K562 (cell line): ENCODE data around the gene APPL2. TPM values are rescaled to one million over a fixed set of nuclear protein-coding genes. Genes with fewer than 3 reads are reported as not detected.

Experiments
- ATAC-seq: fragments of 200-7000 bp; cut with Tn5 transposase; 3 replicates; pipeline ENCODE4 v1.9.1; 2020; ENCODE audit warnings: moderate library complexity
- BruUV-seq: library from RNA; stranded (reverse); fragments of 400-500 nt; replicated peaks from 2 replicates; lab custom pipeline; 2021; lab: Mats Ljungman, UMichigan
- CTCF ChIA-PET: fragments of 300-600 bp; formaldehyde crosslinking; extraction: SDS; loops from one replicate; lab custom pipeline; 2021; ENCODE audit warnings: low intra/inter-chr PET ratio; lab: Yijun Ruan, JAX
- POLR2A ChIA-PET: fragments of 300-600, 350-650 bp; sonication (Branson Sonifier 250); formaldehyde crosslinking; extraction: SDS; loops from one replicate; lab custom pipeline; 2021; ENCODE audit warnings: antibody characterized with exemption, inconsistent platforms; lab: Yijun Ruan, JAX
- DNase-seq, 4 experiments: peaks; one replicate each; pipeline versions ENCODE4 v3.0.0 to v3.0.0-alpha.2; 2011 to 2018; ENCODE audit warnings: low spot score in 3 of 4, mixed read lengths in 3 of 4; ENCODE audit errors: extremely low read depth in 1 of 4
- FAIRE-seq: peaks from 2 replicates; lab custom pipeline; 2011; peaks lifted over from hg19 to GRCh38; lab: Jason Lieb, UNC
- H2AFZ ChIP-seq: 2 replicates; pipeline ENCODE4 v1.6.0; 2011; ENCODE audit warnings: low read depth, low read length, control low read depth, inconsistent platforms
- H3K27ac ChIP-seq: fragments of 200-600 bp; 3 replicates; pipeline ENCODE4 v1.8.0; 2011; ENCODE audit warnings: low read depth, mild to moderate bottlenecking, control low read depth, inconsistent platforms, low read length, moderate library complexity, mixed read lengths; ENCODE audit errors: extremely low read depth
- H3K27me3 ChIP-seq, 2 experiments: fragments of 300-600 bp in 1 of 2; 2 replicates in 1 of 2; 3 replicates in 1 of 2; pipeline versions ENCODE4 v1.6.0 to v1.8.0; 2011; ENCODE audit warnings: inconsistent platforms in 2 of 2, low read length in 2 of 2, mild to moderate bottlenecking in 1 of 2, mixed read lengths in 1 of 2, moderate library complexity in 1 of 2; ENCODE audit not compliant: control insufficient read depth in 2 of 2, insufficient read depth in 2 of 2
- H3K36me3 ChIP-seq: fragments of 300-600 bp; 3 replicates; pipeline ENCODE4 v1.8.0; 2011; ENCODE audit warnings: mild to moderate bottlenecking, low read length, inconsistent platforms; ENCODE audit not compliant: control insufficient read depth, insufficient read depth
- H3K4me1 ChIP-seq, 2 experiments: fragments of 200-600 bp in 1 of 2; replicated peaks in 1 of 2; 2 replicates in 1 of 2; 3 replicates in 1 of 2; pipeline versions ENCODE4 v1.5.1 to v1.8.0; 2011; ENCODE audit warnings: inconsistent platforms in 2 of 2, low read length in 2 of 2, mild to moderate bottlenecking in 1 of 2, mixed read lengths in 1 of 2, moderate library complexity in 1 of 2; ENCODE audit not compliant: control insufficient read depth in 2 of 2, insufficient read depth in 2 of 2
- H3K4me2 ChIP-seq: 2 replicates; pipeline ENCODE4 v1.6.1; 2011; ENCODE audit warnings: low read length, control low read depth, inconsistent platforms, mixed read lengths; ENCODE audit not compliant: insufficient read depth
- H3K4me3 ChIP-seq: fragments of 200-600 bp; sonication (generic), shearing (Covaris generic); 2 replicates; pipeline ENCODE4 v1.5.1; 2016; ENCODE audit warnings: control low read depth, inconsistent platforms
- H3K79me2 ChIP-seq: fragments of 200-600 bp; 3 replicates; pipeline ENCODE4 v1.8.0; 2011; ENCODE audit warnings: low read length, inconsistent platforms; ENCODE audit not compliant: control insufficient read depth, insufficient read depth
- H3K9ac ChIP-seq, 2 experiments: 2 replicates each; pipeline versions ENCODE4 v1.6.0 to v1.6.1; 2011; ENCODE audit warnings: low read depth in 2 of 2, low read length in 2 of 2, control low read depth in 1 of 2, inconsistent platforms in 1 of 2, mild to moderate bottlenecking in 1 of 2, mixed read lengths in 1 of 2; ENCODE audit not compliant: insufficient read depth in 1 of 2
- H3K9me1 ChIP-seq: one replicate; pipeline ENCODE4 v1.6.0; 2011; ENCODE audit warnings: inconsistent platforms, mild to moderate bottlenecking, low read length, moderate library complexity; ENCODE audit not compliant: control insufficient read depth, insufficient read depth
- H3K9me3 ChIP-seq: replicated peaks from 2 replicates; pipeline ENCODE4 v1.5.1; 2011; ENCODE audit warnings: low read depth, low read length, inconsistent platforms; ENCODE audit not compliant: control insufficient read depth, insufficient read depth
- H4K20me1 ChIP-seq: replicated peaks from 2 replicates; pipeline ENCODE4 v1.6.1; 2011; ENCODE audit warnings: low read length, inconsistent platforms, mixed read lengths; ENCODE audit not compliant: control insufficient read depth, insufficient read depth
- BRD9 ChIP-seq: fragments of 450-650 bp; IDR thresholded peaks from 2 replicates; pipeline ENCODE4 v1.6.1; 2018; ENCODE audit warnings: low read depth; ENCODE audit not compliant: partially characterized antibody
- CBX1 ChIP-seq: sonication (generic); IDR thresholded peaks from 2 replicates; pipeline ENCODE4 v1.6.1; 2016; ENCODE audit warnings: antibody characterized with exemption, low read depth, mild to moderate bottlenecking
- CBX5 ChIP-seq: IDR thresholded peaks from 2 replicates; pipeline ENCODE4 v1.6.1; 2014; ENCODE audit warnings: low read depth, borderline replicate concordance
- E2F5 ChIP-seq: sonication (generic); formaldehyde crosslinking; IDR thresholded peaks from 2 replicates; pipeline ENCODE4 v1.8.0; 2022; ENCODE audit warnings: mild to moderate bottlenecking, missing genetic modification reagents
- HOXB6 ChIP-seq: fragments of 250-450 bp; sonication (Bioruptor Pico); IDR thresholded peaks from 2 replicates; pipeline ENCODE4 v1.5.1; 2022; ENCODE audit warnings: mild to moderate bottlenecking, borderline replicate concordance
- JUNB ChIP-seq: fragments of 450-650 bp; formaldehyde crosslinking; conservative IDR thresholded peaks from 2 replicates; pipeline ENCODE4 v1.4.0; 2020; ENCODE audit warnings: mild to moderate bottlenecking
- NFYB ChIP-seq: IDR thresholded peaks from 2 replicates; pipeline ENCODE4 v1.6.1; 2011; ENCODE audit warnings: mild to moderate bottlenecking, moderate library complexity; ENCODE audit not compliant: insufficient read length; ENCODE audit errors: extremely low read depth
- PHF20 ChIP-seq: fragments of 450-650 bp; IDR thresholded peaks from 2 replicates; pipeline ENCODE4 v1.6.1; 2018; ENCODE audit not compliant: partially characterized antibody
- POU5F1 ChIP-seq: fragments of 150-350 bp; IDR thresholded peaks from 2 replicates; pipeline ENCODE4 v1.6.1; 2014; ENCODE audit warnings: borderline replicate concordance, low read length, low read depth, mild to moderate bottlenecking; ENCODE audit not compliant: partially characterized antibody
- SMC3 ChIP-seq: conservative IDR thresholded peaks from 2 replicates; pipeline ENCODE4 v1.6.1; 2011; ENCODE audit warnings: low read depth, low read length, improper control_type of control experiment; ENCODE audit not compliant: insufficient read depth
- TCF3 ChIP-seq: sonication (generic); formaldehyde crosslinking; IDR thresholded peaks from 2 replicates; pipeline ENCODE4 v1.4.0; 2020; ENCODE audit warnings: mild to moderate bottlenecking, missing genetic modification reagents
- ZNF23 ChIP-seq: fragments of 250-450 bp; sonication (Bioruptor Pico); IDR thresholded peaks from 2 replicates; pipeline ENCODE4 v1.4.0; 2020; ENCODE audit warnings: mild to moderate bottlenecking
- WGBS: fragments of 100-300 bp; shearing (Covaris generic); methylation state at CpG from one replicate; pipeline ENCODE4 v1.1.6; 2016; ENCODE audit warnings: low coverage, mixed read lengths; ENCODE audit not compliant: insufficient coverage; ENCODE audit errors: missing lambda C conversion rate; 5-methylcytosine and 5-hydroxymethylcytosine counted together
- in situ Hi-C: fragments of 300-500 bp; cut with MboI; formaldehyde crosslinking; loops from 4 replicates; pipeline ENCODE4 v1.15.0; 2018; ENCODE audit warnings: inconsistent platforms, mixed read lengths
- intact Hi-C: fragments of 100-400 bp; cut with micrococcal nuclease; formaldehyde crosslinking; loops from 2 replicates; pipeline ENCODE4 v1.14.2; 2022
- polyA plus RNA-seq, 8 experiments: library from polyadenylated mRNA; depleted of rRNA in 4 of 8; stranded (reverse) in 5 of 8; unstranded in 3 of 8; fragments of >200 nt; fragmentation: Nextera tagmentation in 2 of 8; fragmentation: Illumina TruSeq in 1 of 8; extraction: Ambion mirVana in 2 of 8; extraction: Trizol in 1 of 8; gene quantifications; 2 replicates each; pipeline versions ENCODE4 v1.2.1 to v1.2.3, GENCODE V29; 2011 to 2014; ENCODE audit warnings: inconsistent platforms in 1 of 8, missing spikeins in 1 of 8
- total RNA-seq, 7 experiments: library from RNA; depleted of rRNA in 6 of 7; stranded (reverse); fragments of >200 nt in 6 of 7; fragmentation: Illumina TruSeq in 2 of 7; extraction: Trizol in 2 of 7; gene quantifications; 2 replicates each; pipeline versions ENCODE4 v1.2.1 to v1.2.3, GENCODE V29; 2011 to 2021; ENCODE audit warnings: low replicate concordance in 1 of 7
- TF ChIP-seq, protein P1 (sequence below): fragments of 250-450 bp; sonication (Bioruptor Pico); IDR thresholded peaks from 2 replicates; pipeline ENCODE4 v1.8.0; 2022; ENCODE audit warnings: moderate library complexity, mild to moderate bottlenecking, inconsistent platforms
- TF ChIP-seq, protein P2 (sequence below): fragments of 200-800 bp; sonication (Bioruptor generic); IDR thresholded peaks from 2 replicates; pipeline ENCODE4 v1.6.1; 2017; ENCODE audit warnings: missing genetic modification characterization, missing compliant biosample characterization
- TF ChIP-seq, protein P3 (sequence below): fragments of 250-450 bp; sonication (Bioruptor Pico); IDR thresholded peaks from 2 replicates; pipeline ENCODE4 v1.4.0; 2020; ENCODE audit warnings: borderline replicate concordance

The APPL2 gene
- total and polyA plus RNA-seq, 9 of the 15 experiments (the other 6 are each of a cell fraction or from before 2014, with no cell fraction given), result 2.1 to 14.4 (median 8.2) TPM

GRCh38 chr12:105157606-105158005, 78.4 kb downstream of the APPL2 start:
- CTCF ChIA-PET, result no interaction called here
- POLR2A ChIA-PET, result no interaction called here
- no peak for ATAC-seq
- H4K20me1 ChIP-seq, result no peaks in the 10 kb centered on the region
- no TSS peak for BruUV-seq
- no peaks in the 10 kb centered on the region for H3K9me1 ChIP-seq
- H3K9ac ChIP-seq, result no peak overlapping the region
- TF ChIP-seq HOXB6 (CRISPR knock-in tag) (no peak), CBX5 (no peak), CBX1 (no peak), POU5F1 (no peak), TCF3 (CRISPR knock-in tag) (no peak), NFYB (no peak), BRD9 (no peak), JUNB (no peak), ZNF23 (CRISPR knock-in tag) (no peak), SMC3 (no peak), E2F5 (CRISPR knock-in tag) (no peak), PHF20 (no peak)
- TF ChIP-seq, protein P1, sequence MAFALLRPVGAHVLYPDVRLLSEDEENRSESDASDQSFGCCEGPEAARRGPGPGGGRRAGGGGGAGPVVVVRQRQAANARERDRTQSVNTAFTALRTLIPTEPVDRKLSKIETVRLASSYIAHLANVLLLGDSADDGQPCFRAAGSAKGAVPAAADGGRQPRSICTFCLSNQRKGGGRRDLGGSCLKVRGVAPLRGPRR, result no peak
- TF ChIP-seq, protein P2, sequence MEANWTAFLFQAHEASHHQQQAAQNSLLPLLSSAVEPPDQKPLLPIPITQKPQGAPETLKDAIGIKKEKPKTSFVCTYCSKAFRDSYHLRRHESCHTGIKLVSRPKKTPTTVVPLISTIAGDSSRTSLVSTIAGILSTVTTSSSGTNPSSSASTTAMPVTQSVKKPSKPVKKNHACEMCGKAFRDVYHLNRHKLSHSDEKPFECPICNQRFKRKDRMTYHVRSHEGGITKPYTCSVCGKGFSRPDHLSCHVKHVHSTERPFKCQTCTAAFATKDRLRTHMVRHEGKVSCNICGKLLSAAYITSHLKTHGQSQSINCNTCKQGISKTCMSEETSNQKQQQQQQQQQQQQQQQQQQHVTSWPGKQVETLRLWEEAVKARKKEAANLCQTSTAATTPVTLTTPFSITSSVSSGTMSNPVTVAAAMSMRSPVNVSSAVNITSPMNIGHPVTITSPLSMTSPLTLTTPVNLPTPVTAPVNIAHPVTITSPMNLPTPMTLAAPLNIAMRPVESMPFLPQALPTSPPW (CRISPR knock-in tag), result no peak
- TF ChIP-seq, protein P3, sequence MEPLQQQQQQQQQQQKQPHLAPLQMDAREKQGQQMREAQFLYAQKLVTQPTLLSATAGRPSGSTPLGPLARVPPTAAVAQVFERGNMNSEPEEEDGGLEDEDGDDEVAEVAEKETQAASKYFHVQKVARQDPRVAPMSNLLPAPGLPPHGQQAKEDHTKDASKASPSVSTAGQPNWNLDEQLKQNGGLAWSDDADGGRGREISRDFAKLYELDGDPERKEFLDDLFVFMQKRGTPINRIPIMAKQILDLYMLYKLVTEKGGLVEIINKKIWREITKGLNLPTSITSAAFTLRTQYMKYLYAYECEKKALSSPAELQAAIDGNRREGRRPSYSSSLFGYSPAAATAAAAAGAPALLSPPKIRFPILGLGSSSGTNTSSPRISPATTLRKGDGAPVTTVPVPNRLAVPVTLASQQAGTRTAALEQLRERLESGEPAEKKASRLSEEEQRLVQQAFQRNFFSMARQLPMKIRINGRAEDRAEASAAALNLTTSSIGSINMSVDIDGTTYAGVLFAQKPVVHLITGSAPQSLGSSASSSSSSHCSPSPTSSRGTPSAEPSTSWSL (CRISPR knock-in tag), result no peak
- H3K27me3 ChIP-seq, result no peaks in the 10 kb centered on the region
- in situ Hi-C loops (no loop called here), intact Hi-C loops (no loop called here)
- H3K4me3 ChIP-seq, result no peak overlapping the region
- H3K79me2 ChIP-seq, result no peaks in the 10 kb centered on the region
- no peaks in the 10 kb centered on the region for H3K9me3 ChIP-seq
- H2AFZ ChIP-seq, result no peak overlapping the region
- no peak overlapping the region for H3K27ac ChIP-seq
- 95% methylated on average over 3 of the region's 3 CpGs for WGBS
- no peaks in the 10 kb centered on the region for H3K4me1 ChIP-seq
- FAIRE-seq, result no peak
- peaks cover 62% of the 10 kb centered on the region; the same call in 2 of the 3 replicates for H3K36me3 ChIP-seq
- DNase-seq, result no peak
- H3K4me2 ChIP-seq, result no peak overlapping the region
